Adipocyte (in vitro differentiated cells): Measurements from ENCODE around the gene SLC9A9.

Experiments
- DNase-seq: peaks from one replicate; pipeline ENCODE4 v3.0.0-alpha.2; 2015; ENCODE audit warnings: low read depth
- H3K27me3 ChIP-seq: replicated peaks from 2 replicates; pipeline ENCODE4 v1.7.0; 2013; ENCODE audit warnings: mild to moderate bottlenecking, low read length, moderate library complexity; ENCODE audit not compliant: control insufficient read depth, insufficient read depth
- H3K36me3 ChIP-seq: 2 replicates; pipeline ENCODE4 v1.7.0; 2013; ENCODE audit warnings: low read length, mild to moderate bottlenecking, moderate library complexity; ENCODE audit not compliant: control insufficient read depth, insufficient read depth, severe bottlenecking
- H3K4me1 ChIP-seq: 2 replicates; pipeline ENCODE4 v1.7.0; 2013; ENCODE audit warnings: mild to moderate bottlenecking, low read length, moderate library complexity; ENCODE audit not compliant: control insufficient read depth, insufficient read depth
- H3K4me3 ChIP-seq: 2 replicates; pipeline ENCODE4 v1.7.0; 2013; ENCODE audit warnings: mild to moderate bottlenecking, low read length, moderate library complexity
- H3K9ac ChIP-seq: 2 replicates; pipeline ENCODE4 v1.7.0; 2013; ENCODE audit warnings: mild to moderate bottlenecking, low read length, moderate library complexity
- H3K9me3 ChIP-seq: 2 replicates; pipeline ENCODE4 v1.7.0; 2013; ENCODE audit warnings: mild to moderate bottlenecking, low read length, moderate library complexity; ENCODE audit not compliant: control insufficient read depth

The SLC9A9 gene

DNA sequence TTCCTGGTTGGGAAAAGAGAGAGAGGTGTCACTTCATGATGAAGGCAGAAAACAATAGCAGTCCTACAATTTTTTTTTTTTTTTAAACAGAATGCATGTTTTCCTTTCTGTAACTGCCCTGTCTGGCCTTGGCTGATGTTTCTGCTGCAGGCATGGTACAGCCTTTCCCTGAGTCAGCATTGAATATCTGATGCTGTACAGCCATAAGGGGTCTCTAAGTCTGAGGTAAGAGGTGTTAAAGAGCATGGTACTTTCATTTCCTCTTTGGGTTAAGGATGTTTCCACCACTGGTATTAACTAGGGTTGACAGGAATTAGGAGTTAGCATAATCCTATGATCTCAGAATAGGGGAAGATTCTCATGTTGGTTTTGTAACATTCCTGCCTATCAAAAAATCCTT lies 581.3 kb downstream of the SLC9A9 start:
- DNase-seq, result peak; percentile 25
- H3K9ac ChIP-seq, result no peak overlapping the region
- H3K27me3 ChIP-seq, result no peaks in the 10 kb centered on the region

GRCh38 chr3:143266511-143266910 lies 581.8 kb downstream of the SLC9A9 start:
- H3K36me3 ChIP-seq, result no peaks in the 10 kb centered on the region
- peaks cover 23% of the 10 kb centered on the region for H3K4me1 ChIP-seq
- peak; percentile 81 for DNase-seq
- no peak overlapping the region for H3K4me3 ChIP-seq
- no peaks in the 10 kb centered on the region for H3K9me3 ChIP-seq
- no peak overlapping the region for H3K9ac ChIP-seq
- no peaks in the 10 kb centered on the region for H3K27me3 ChIP-seq

More for the DNA sequence above, 581.3 kb downstream of the SLC9A9 start:
- H3K36me3 ChIP-seq, result no peaks in the 10 kb centered on the region
- no peaks in the 10 kb centered on the region for H3K9me3 ChIP-seq
- H3K4me3 ChIP-seq, result no peak overlapping the region
- H3K4me1 ChIP-seq, result peaks cover 23% of the 10 kb centered on the region

DNA sequence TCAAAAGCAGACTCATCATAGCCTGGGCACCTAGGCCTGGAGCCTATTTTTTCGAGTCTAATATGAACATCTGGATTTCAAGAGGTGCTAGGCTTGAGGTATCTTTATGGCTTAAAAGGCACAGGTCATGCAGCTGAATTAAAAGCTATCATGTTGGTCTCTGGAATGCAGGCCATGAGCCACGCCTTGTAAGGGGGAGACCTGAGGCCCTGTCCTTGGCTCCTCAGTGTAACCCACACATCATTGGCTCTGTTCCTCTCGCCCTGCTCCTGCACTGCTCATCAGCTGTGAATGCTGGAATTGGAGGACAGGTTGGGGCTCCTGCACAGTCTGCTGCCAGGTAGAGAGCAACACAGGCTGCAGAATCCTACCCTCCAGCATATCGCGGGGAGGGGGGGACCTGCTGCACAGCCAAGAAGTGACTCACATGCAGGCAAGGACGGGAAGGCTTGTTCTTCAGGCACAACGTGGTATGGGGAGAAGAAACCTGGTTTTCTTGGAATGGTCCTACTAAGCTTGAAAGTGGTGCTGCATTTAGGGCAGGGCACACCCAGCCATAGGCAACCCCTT lies 582.7 kb downstream of the SLC9A9 start:
- H3K36me3 ChIP-seq, result no peaks in the 10 kb centered on the region
- H3K4me1 ChIP-seq, result peaks cover 23% of the 10 kb centered on the region
- no peak overlapping the region for H3K4me3 ChIP-seq
- H3K9me3 ChIP-seq, result no peaks in the 10 kb centered on the region
- DNase-seq, result no peak
- no peak overlapping the region for H3K9ac ChIP-seq
- no peaks in the 10 kb centered on the region for H3K27me3 ChIP-seq

- no peaks in the 10 kb centered on the region for H3K27me3 ChIP-seq
- DNase-seq, result no peak
- H3K9me3 ChIP-seq, result no peaks in the 10 kb centered on the region
- no peak overlapping the region for H3K9ac ChIP-seq
- no peaks in the 10 kb centered on the region for H3K36me3 ChIP-seq
- no peak overlapping the region for H3K4me3 ChIP-seq
- peaks cover 23% of the 10 kb centered on the region for H3K4me1 ChIP-seq
These were observed 584.3 kb downstream of the SLC9A9 start for GRCh38 chr3:143263852-143264513.

- Histone ChIP-seq H3K36me3 (no peaks in the 10 kb centered on the region), H3K9me3 (no peaks in the 10 kb centered on the region), H3K27me3 (no peaks in the 10 kb centered on the region), H3K9ac (no peak overlapping the region), H3K4me3 (no peak overlapping the region), H3K4me1 (peaks cover 10% of the 10 kb centered on the region)
- DNase-seq, result no peak
These were observed 586.4 kb downstream of the SLC9A9 start for GRCh38 chr3:143261848-143262247.

GRCh38 chr3:143258692-143259091 lies 589.6 kb downstream of the SLC9A9 start:
- Histone ChIP-seq H3K27me3 (no peaks in the 10 kb centered on the region), H3K4me1 (no peaks in the 10 kb centered on the region), H3K4me3 (no peak overlapping the region), H3K9ac (no peak overlapping the region), H3K9me3 (no peaks in the 10 kb centered on the region), H3K36me3 (no peaks in the 10 kb centered on the region)
- DNase-seq, result no peak

DNA sequence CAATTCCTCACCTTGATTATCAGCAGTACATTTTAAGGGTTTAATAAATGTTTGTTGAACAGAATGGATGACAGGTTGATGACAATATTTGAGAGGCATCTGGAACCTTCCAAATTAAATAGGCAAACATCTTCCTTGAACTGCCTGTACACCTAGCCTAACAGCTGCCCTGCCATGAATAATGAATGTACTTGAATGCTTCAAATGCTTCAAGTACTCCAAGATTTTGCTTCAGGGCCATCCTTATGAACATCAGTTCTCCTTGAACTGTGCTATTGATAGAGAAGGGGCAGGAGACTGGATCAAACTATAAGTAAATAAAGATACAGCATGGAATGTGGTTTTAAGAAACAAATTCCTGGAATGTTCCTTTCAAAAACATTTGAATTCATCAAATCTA lies 591.9 kb downstream of the SLC9A9 start:
- Histone ChIP-seq H3K36me3 (no peaks in the 10 kb centered on the region), H3K9ac (no peak overlapping the region)

GRCh38 chr3:143255739-143256138 lies 592.5 kb downstream of the SLC9A9 start:
- DNase-seq, result no peak
- Histone ChIP-seq H3K36me3 (no peaks in the 10 kb centered on the region), H3K9ac (no peak overlapping the region), H3K4me3 (no peak overlapping the region), H3K4me1 (no peaks in the 10 kb centered on the region), H3K27me3 (no peaks in the 10 kb centered on the region), H3K9me3 (no peaks in the 10 kb centered on the region)

More for the DNA sequence above, 591.9 kb downstream of the SLC9A9 start:
- Histone ChIP-seq H3K27me3 (no peaks in the 10 kb centered on the region), H3K4me3 (no peak overlapping the region), H3K9me3 (no peaks in the 10 kb centered on the region), H3K4me1 (no peaks in the 10 kb centered on the region)
- DNase-seq, result no peak

- H3K9ac ChIP-seq, result no peak overlapping the region
- no peak overlapping the region for H3K4me3 ChIP-seq
- peak; percentile 39 for DNase-seq
- H3K36me3 ChIP-seq, result no peaks in the 10 kb centered on the region
- H3K27me3 ChIP-seq, result no peaks in the 10 kb centered on the region
- no peaks in the 10 kb centered on the region for H3K4me1 ChIP-seq
- no peaks in the 10 kb centered on the region for H3K9me3 ChIP-seq
These were observed 595.3 kb downstream of the SLC9A9 start for GRCh38 chr3:143252931-143253330.

DNA sequence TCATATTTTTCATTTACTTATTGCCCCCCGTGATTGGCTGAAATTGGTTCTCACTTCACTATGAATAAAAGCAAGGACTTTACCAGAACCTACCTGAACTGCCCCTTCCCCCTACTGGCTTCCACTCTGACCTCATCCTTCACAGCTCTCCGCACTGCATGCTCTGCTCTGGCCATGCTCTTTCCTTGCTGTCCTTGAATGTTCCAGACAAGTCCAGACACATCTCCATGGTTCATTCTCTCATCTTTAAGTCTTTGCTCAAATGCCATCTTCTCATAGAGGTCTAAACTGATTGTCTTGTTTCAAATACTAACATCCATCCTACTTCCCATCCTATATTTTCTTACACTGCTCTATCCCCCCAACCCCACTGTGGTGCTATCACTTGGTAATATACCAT lies 599.3 kb downstream of the SLC9A9 start:
- Histone ChIP-seq H3K36me3 (no peaks in the 10 kb centered on the region), H3K27me3 (no peaks in the 10 kb centered on the region), H3K4me1 (no peaks in the 10 kb centered on the region), H3K4me3 (no peak overlapping the region), H3K9ac (no peak overlapping the region), H3K9me3 (no peaks in the 10 kb centered on the region)
- no peak for DNase-seq

GRCh38 chr3:143247073-143247472 lies 601.2 kb downstream of the SLC9A9 start:
- no peaks in the 10 kb centered on the region for H3K4me1 ChIP-seq
- no peaks in the 10 kb centered on the region for H3K27me3 ChIP-seq
- DNase-seq, result no peak
- no peak overlapping the region for H3K9ac ChIP-seq
- no peaks in the 10 kb centered on the region for H3K36me3 ChIP-seq
- no peak overlapping the region for H3K4me3 ChIP-seq
- no peaks in the 10 kb centered on the region for H3K9me3 ChIP-seq

- Histone ChIP-seq H3K4me1 (peaks cover 14% of the 10 kb centered on the region), H3K4me3 (no peak overlapping the region), H3K27me3 (no peaks in the 10 kb centered on the region), H3K9me3 (no peaks in the 10 kb centered on the region), H3K9ac (no peak overlapping the region), H3K36me3 (no peaks in the 10 kb centered on the region)
- no peak for DNase-seq
These were observed 602.6 kb downstream of the SLC9A9 start for GRCh38 chr3:143245692-143246091.
